Peyer's patch (tissue), 4 donors: ENCODE results near the gene ECPAS.

ENCODE experiments used
- CTCF ChIP-seq, 6 experiments: fragments of 450-650 bp in 4 of 6; fragments of 200-600 bp in 2 of 6; sonication (generic) in 1 of 6; IDR thresholded peaks; one replicate each; pipeline ENCODE4 v1.5.1; 2017 to 2019; ENCODE audit warnings: antibody characterized with exemption in 6 of 6, mild to moderate bottlenecking in 3 of 6, moderate library complexity in 1 of 6
- POLR2A ChIP-seq, 2 donors: fragments of 450-650 bp; IDR thresholded peaks; one replicate each; pipeline ENCODE4 v1.5.1; 2017; ENCODE audit warnings: antibody characterized with exemption in 2 of 2, mild to moderate bottlenecking in 2 of 2, moderate library complexity in 2 of 2

GRCh38 chr9:111440226-111440625 is 44.0 kb downstream of the ECPAS start:
- no peak for TF ChIP-seq CTCF (IDR thresholded peaks at IDR 0.05)
- no peak for TF ChIP-seq POLR2A (IDR thresholded peaks at IDR 0.05)
